Hepatocyte (in vitro differentiated cells): Measurements from ENCODE around the gene KLHL26. TPM values are rescaled to one million over a fixed set of nuclear protein-coding genes. Genes with fewer than 3 reads are reported as not detected.

Experiments used
- DNase-seq: peaks from one replicate; pipeline ENCODE4 v3.0.0-alpha.2; 2016; ENCODE audit warnings: low spot score
- H2AFZ ChIP-seq: fragments of 200-600 bp; sonication (generic); 2 replicates; pipeline ENCODE4 v1.6.0; 2016; ENCODE audit warnings: antibody characterized with exemption, mild to moderate bottlenecking
- H3K27ac ChIP-seq: fragments of 200-600 bp; sonication (generic); 2 replicates; pipeline ENCODE4 v1.5.1; 2016; ENCODE audit warnings: mild to moderate bottlenecking
- H3K27me3 ChIP-seq: fragments of 200-600 bp; sonication (generic); 2 replicates; pipeline ENCODE4 v1.6.1; 2016
- H3K36me3 ChIP-seq: fragments of 200-600 bp; sonication (generic); replicated peaks from 2 replicates; pipeline ENCODE4 v1.5.1; 2016; ENCODE audit warnings: low read depth; ENCODE audit not compliant: insufficient read depth
- H3K4me1 ChIP-seq: fragments of 200-600 bp; sonication (generic); 2 replicates; pipeline ENCODE4 v1.5.1; 2016; ENCODE audit warnings: mild to moderate bottlenecking, moderate library complexity; ENCODE audit not compliant: insufficient read depth
- H3K4me2 ChIP-seq: fragments of 200-600 bp; sonication (generic); 2 replicates; pipeline ENCODE4 v1.6.0; 2016
- H3K4me3 ChIP-seq: fragments of 200-600 bp; sonication (generic); 2 replicates; pipeline ENCODE4 v1.5.1; 2016; ENCODE audit warnings: mild to moderate bottlenecking
- H3K79me2 ChIP-seq: fragments of 200-600 bp; sonication (generic); 2 replicates; pipeline ENCODE4 v1.6.0; 2017; ENCODE audit warnings: mild to moderate bottlenecking
- H3K9me2 ChIP-seq: fragments of 200-600 bp; sonication (generic); replicated peaks from 2 replicates; pipeline ENCODE4 v1.6.0; 2017; ENCODE audit warnings: mild to moderate bottlenecking; ENCODE audit not compliant: insufficient read depth
- H3K9me3 ChIP-seq: fragments of 200-600 bp; sonication (generic); 2 replicates; pipeline ENCODE4 v1.5.1; 2016; ENCODE audit warnings: low read depth, mild to moderate bottlenecking
- H4K20me1 ChIP-seq: fragments of 200-600 bp; sonication (generic); 2 replicates; pipeline ENCODE4 v1.6.0; 2016; ENCODE audit warnings: mild to moderate bottlenecking; ENCODE audit not compliant: insufficient read depth, poor library complexity, severe bottlenecking
- CTCF ChIP-seq: fragments of 200-600 bp; sonication (generic); IDR thresholded peaks from 2 replicates; pipeline ENCODE4 v1.5.1; 2016; ENCODE audit warnings: antibody characterized with exemption, mild to moderate bottlenecking; ENCODE audit not compliant: poor library complexity
- EZH2 ChIP-seq: fragments of 200-600 bp; sonication (generic); IDR thresholded peaks from 2 replicates; pipeline ENCODE4 v1.6.1; 2016; ENCODE audit warnings: antibody characterized with exemption, mild to moderate bottlenecking, borderline replicate concordance
- EZH2phosphoT487 ChIP-seq: fragments of 200-600 bp; sonication (generic); IDR thresholded peaks from one replicate; pipeline ENCODE4 v1.6.1; 2018; ENCODE audit warnings: antibody characterized with exemption, mild to moderate bottlenecking, low read depth, moderate library complexity; ENCODE audit not compliant: unreplicated experiment, severe bottlenecking
- WGBS: methylation state at CpG from one replicate; pipeline ENCODE4 v1.1.6; 2016; ENCODE audit warnings: low lambda C conversion rate; ENCODE audit errors: missing lambda C conversion rate; 5-methylcytosine and 5-hydroxymethylcytosine counted together
- polyA plus RNA-seq: library from polyadenylated mRNA; unstranded; fragments of >200 nt; fragmentation: Nextera tagmentation; extraction: Ambion mirVana; gene quantifications from 2 replicates; pipeline ENCODE4 v1.2.1, GENCODE V29; 2016
- total RNA-seq: library from RNA; depleted of rRNA; stranded (reverse); fragments of >200 nt; gene quantifications from 2 replicates; pipeline ENCODE4 v1.2.3, GENCODE V29; 2014

The KLHL26 gene
- total and polyA plus RNA-seq, 2 experiments from 2014 or later: 5.0 to 7.6 TPM

GRCh38 chr19:18683109-18683957, 46.5 kb downstream of the KLHL26 start, which contains the start of gene CRTC1:
Gene CRTC1, plus strand, starts transcription at chr19:18683680. Its CDS starts 23 bp downstream, at chr19:18683703.
- Histone ChIP-seq H3K27ac (peak within 1 kb of the TSS; percentile 87), H2AFZ (peak within 1 kb of the TSS; percentile 93), H3K79me2 (peaks cover 45% of the 10 kb centered on the region), H3K27me3 (no peaks in the 10 kb centered on the region), H3K36me3 (no peaks in the 10 kb centered on the region), H4K20me1 (peaks cover 17% of the 10 kb centered on the region), H3K4me2 (peak within 1 kb of the TSS; percentile 96), H3K9me3 (no peaks in the 10 kb centered on the region), H3K4me1 (peaks cover 11% of the 10 kb centered on the region), H3K9me2 (no peaks in the 10 kb centered on the region), H3K4me3 (peak within 1 kb of the TSS; percentile 92)
- WGBS: 2% methylated on average over 54 of the region's 93 CpGs
- TF ChIP-seq EZH2phosphoT487: no peak
- peak; percentile 20 for TF ChIP-seq CTCF
- DNase-seq: peak; percentile 95

DNA sequence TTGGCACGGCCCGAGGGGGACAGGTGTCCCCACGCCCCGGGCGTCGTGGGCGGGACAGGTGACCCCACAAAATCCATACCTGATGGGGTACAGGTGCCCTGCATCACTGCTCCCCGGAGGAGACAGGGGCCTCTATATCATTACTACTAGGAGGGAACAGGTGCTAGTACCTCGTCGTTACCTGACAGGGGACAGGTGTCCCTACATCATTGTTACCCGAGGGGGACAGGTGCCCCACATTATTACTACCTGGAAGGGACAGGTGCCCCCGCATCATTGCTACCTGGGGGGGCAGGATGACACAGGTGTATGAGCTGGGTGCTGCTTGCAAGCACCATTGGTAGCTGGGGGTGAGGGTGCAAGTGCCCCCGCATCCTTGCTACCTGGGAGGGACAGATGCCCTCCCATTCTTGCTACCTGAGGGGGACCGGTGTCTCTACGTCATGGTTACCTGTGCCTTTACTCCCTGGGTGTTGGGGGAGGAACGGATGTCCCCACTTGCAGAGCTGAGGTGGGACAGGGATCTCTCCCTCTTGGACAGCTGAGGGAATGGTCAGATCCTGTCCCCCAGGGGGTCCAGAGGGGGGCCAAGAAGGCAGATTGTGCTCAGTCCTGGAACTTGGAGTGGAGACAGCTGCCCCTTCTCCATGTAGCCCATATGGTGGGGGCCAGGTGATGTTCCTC, 47.3 kb downstream of the KLHL26 start:
- H3K9me2 ChIP-seq: no peaks in the 10 kb centered on the region
- TF ChIP-seq CTCF: no peak
- TF ChIP-seq EZH2phosphoT487: no peak
- no peak for TF ChIP-seq EZH2
- H4K20me1 ChIP-seq: peaks cover 23% of the 10 kb centered on the region
- H3K79me2 ChIP-seq: peaks cover 53% of the 10 kb centered on the region
- WGBS: 43% methylated on average over 8 of the region's 16 CpGs
- no peak overlapping the region for H2AFZ ChIP-seq
- peak overlapping the region; percentile 92 for H3K4me3 ChIP-seq
- H3K9me3 ChIP-seq: no peaks in the 10 kb centered on the region
- H3K27ac ChIP-seq: no peak overlapping the region
- DNase-seq: no peak
- no peaks in the 10 kb centered on the region for H3K36me3 ChIP-seq
- no peaks in the 10 kb centered on the region for H3K27me3 ChIP-seq
- peak overlapping the region; percentile 96 for H3K4me2 ChIP-seq
- H3K4me1 ChIP-seq: peaks cover 8% of the 10 kb centered on the region

GRCh38 chr19:18684642-18684993, 47.8 kb downstream of the KLHL26 start:
- peak overlapping the region; percentile 96 for H3K4me2 ChIP-seq
- H3K36me3 ChIP-seq: no peaks in the 10 kb centered on the region
- WGBS: 97% methylated on average over 3 of the region's 3 CpGs
- H3K9me3 ChIP-seq: no peaks in the 10 kb centered on the region
- peaks cover 8% of the 10 kb centered on the region for H3K4me1 ChIP-seq
- H4K20me1 ChIP-seq: peaks cover 23% of the 10 kb centered on the region
- no peak for TF ChIP-seq CTCF
- no peak overlapping the region for H3K4me3 ChIP-seq
- DNase-seq: no peak
- H2AFZ ChIP-seq: no peak overlapping the region
- H3K79me2 ChIP-seq: peaks cover 58% of the 10 kb centered on the region
- H3K27ac ChIP-seq: no peak overlapping the region
- no peaks in the 10 kb centered on the region for H3K27me3 ChIP-seq
- H3K9me2 ChIP-seq: no peaks in the 10 kb centered on the region
